ENCODE data around the gene ONECUT1.

The ONECUT1 gene

GRCh38 chr15:52808441-52808840 is 18.3 kb upstream of the ONECUT1 start:
- TF ChIP-seq CTCF (IDR thresholded peaks at IDR 0.05; ENCODE audit: low read depth, low read length): no peak
- no peak for DNase-seq (ENCODE audit: low read depth, low spot score)
- in situ Hi-C loops (cut with HindIII; ENCODE audit: low sequenced_read_pairs): no loop called here
- H3K4me3 ChIP-seq (ENCODE audit: low read depth, low read length): no peak overlapping the region

GRCh38 chr15:52806284-52806655 is 16.1 kb upstream of the ONECUT1 start:
- in situ Hi-C loops (cut with HindIII; ENCODE audit: low sequenced_read_pairs): no loop called here
- H3K4me3 ChIP-seq (ENCODE audit: low read depth, low read length): no peak overlapping the region
- no peak for DNase-seq (ENCODE audit: low read depth, low spot score)
- no peak for TF ChIP-seq CTCF (IDR thresholded peaks at IDR 0.05; ENCODE audit: low read depth, low read length)

GRCh38 chr15:52805351-52806283 is 15.5 kb upstream of the ONECUT1 start:
- no peak overlapping the region for H3K4me3 ChIP-seq (ENCODE audit: low read depth, low read length)
- TF ChIP-seq CTCF (IDR thresholded peaks at IDR 0.05; ENCODE audit: low read depth, low read length): peak; percentile 14
- no peak for DNase-seq (ENCODE audit: low read depth, low spot score)
- in situ Hi-C loops (cut with HindIII; ENCODE audit: low sequenced_read_pairs): no loop called here

GRCh38 chr15:52804526-52805081 is 14.5 kb upstream of the ONECUT1 start:
- TF ChIP-seq CTCF (IDR thresholded peaks at IDR 0.05; ENCODE audit: low read depth, low read length): no peak
- DNase-seq (ENCODE audit: low read depth, low spot score): no peak
- in situ Hi-C loops (cut with HindIII; ENCODE audit: low sequenced_read_pairs): no loop called here
- no peak overlapping the region for H3K4me3 ChIP-seq (ENCODE audit: low read depth, low read length)

- in situ Hi-C loops (cut with HindIII; ENCODE audit: low sequenced_read_pairs): no loop called here
- no peak overlapping the region for H3K4me3 ChIP-seq (ENCODE audit: low read depth, low read length)
- no peak for DNase-seq (ENCODE audit: low read depth, low spot score)
- no peak for TF ChIP-seq CTCF (IDR thresholded peaks at IDR 0.05; ENCODE audit: low read depth, low read length)
These were observed 13.6 kb upstream of the ONECUT1 start for GRCh38 chr15:52803467-52804306.

- DNase-seq (ENCODE audit: low read depth, low spot score): no peak
- in situ Hi-C loops (cut with HindIII; ENCODE audit: low sequenced_read_pairs): no loop called here
- no peak for TF ChIP-seq CTCF (IDR thresholded peaks at IDR 0.05; ENCODE audit: low read depth, low read length)
- no peak overlapping the region for H3K4me3 ChIP-seq (ENCODE audit: low read depth, low read length)
These were observed 13.0 kb upstream of the ONECUT1 start for GRCh38 chr15:52803108-52803466.

Measured in astrocyte of the spinal cord (primary cell).